Measurements from ENCODE around the gene SUV39H1.
A peak's percentile ranks its signal among the peaks of the same experiment; 100 is the strongest.
"Not testable (repeated sequence)": the region's sequence is repeated elsewhere in the genome, so short reads cannot be mapped to it uniquely, and the experiment has no call there.

Gene SUV39H1

DNA sequence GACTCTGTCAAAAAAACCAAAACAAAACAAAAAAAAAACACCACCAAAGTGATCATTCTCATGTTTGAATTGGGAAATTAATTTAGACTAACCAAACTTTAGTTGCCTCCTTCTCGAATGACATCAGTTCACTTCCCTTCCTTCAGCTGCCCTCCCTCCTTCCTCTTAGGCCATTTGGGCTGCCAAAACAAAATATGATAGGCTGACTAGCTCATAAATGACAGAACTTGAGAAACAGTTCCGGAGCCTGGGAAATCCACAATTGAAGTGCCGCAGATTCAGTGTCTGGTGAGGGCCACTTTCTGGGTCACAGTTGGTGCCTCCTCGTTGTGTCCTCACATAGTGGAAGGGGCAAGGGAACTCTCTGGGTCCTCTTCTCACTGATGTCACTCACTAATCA, 29.0 kb upstream of the SUV39H1 start:
- no peaks in the 10 kb centered on the region for H3K36me3 ChIP-seq (ENCODE audit: control insufficient read depth in 1 of 2, insufficient read depth in 2 of 2, low read length in 2 of 2)
- H3K9me3 ChIP-seq (ENCODE audit: control insufficient read depth in 1 of 2, low read length in 2 of 2) = no peaks in the 10 kb centered on the region
- no peaks in the 10 kb centered on the region for H3K27me3 ChIP-seq (ENCODE audit: control insufficient read depth in 1 of 2, insufficient read depth in 2 of 2, low read length in 2 of 2)
- H3K4me3 ChIP-seq (ENCODE audit: low read depth in 1 of 2, low read length in 2 of 2) = no peak overlapping the region
- no peak overlapping the region for H3K27ac ChIP-seq (ENCODE audit: low read depth, low read length)
- H3K4me1 ChIP-seq (ENCODE audit: control insufficient read depth in 1 of 2, insufficient read depth in 2 of 2, low read length in 2 of 2) = no peaks in the 10 kb centered on the region
- H3K9ac ChIP-seq (ENCODE audit: low read depth in 1 of 2, low read length in 2 of 2) = no peak overlapping the region

DNA sequence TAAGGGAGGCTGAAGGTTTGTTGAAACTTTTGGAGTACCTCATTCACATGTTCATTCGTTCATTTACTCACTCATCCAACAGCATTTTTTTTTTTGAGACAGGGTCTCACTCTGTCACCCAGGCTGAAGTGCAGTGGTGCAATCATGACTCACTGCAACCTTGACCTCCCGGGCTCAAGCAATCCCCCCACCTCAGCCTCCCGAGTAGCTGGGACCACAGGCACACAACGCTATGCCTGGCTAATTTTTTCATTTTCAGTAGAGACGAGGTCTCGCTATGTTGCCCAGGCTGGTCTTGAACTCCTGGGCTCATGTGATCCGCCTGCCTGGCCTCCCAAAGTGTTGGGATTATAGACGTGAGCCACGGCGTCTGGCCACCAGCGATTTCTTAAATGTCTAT, 28.3 kb upstream of the SUV39H1 start:
- H3K4me1 ChIP-seq (ENCODE audit: control insufficient read depth in 1 of 2, insufficient read depth in 2 of 2, low read length in 2 of 2); H3K27me3 ChIP-seq (ENCODE audit: control insufficient read depth in 1 of 2, insufficient read depth in 2 of 2, low read length in 2 of 2); H3K9me3 ChIP-seq (ENCODE audit: control insufficient read depth in 1 of 2, low read length in 2 of 2); H3K4me3 ChIP-seq (ENCODE audit: low read depth in 1 of 2, low read length in 2 of 2); H3K36me3 ChIP-seq (ENCODE audit: control insufficient read depth in 1 of 2, insufficient read depth in 2 of 2, low read length in 2 of 2); H3K27ac ChIP-seq (ENCODE audit: low read depth, low read length); H3K9ac ChIP-seq (ENCODE audit: low read depth in 1 of 2, low read length in 2 of 2): not testable (repeated sequence)

DNA sequence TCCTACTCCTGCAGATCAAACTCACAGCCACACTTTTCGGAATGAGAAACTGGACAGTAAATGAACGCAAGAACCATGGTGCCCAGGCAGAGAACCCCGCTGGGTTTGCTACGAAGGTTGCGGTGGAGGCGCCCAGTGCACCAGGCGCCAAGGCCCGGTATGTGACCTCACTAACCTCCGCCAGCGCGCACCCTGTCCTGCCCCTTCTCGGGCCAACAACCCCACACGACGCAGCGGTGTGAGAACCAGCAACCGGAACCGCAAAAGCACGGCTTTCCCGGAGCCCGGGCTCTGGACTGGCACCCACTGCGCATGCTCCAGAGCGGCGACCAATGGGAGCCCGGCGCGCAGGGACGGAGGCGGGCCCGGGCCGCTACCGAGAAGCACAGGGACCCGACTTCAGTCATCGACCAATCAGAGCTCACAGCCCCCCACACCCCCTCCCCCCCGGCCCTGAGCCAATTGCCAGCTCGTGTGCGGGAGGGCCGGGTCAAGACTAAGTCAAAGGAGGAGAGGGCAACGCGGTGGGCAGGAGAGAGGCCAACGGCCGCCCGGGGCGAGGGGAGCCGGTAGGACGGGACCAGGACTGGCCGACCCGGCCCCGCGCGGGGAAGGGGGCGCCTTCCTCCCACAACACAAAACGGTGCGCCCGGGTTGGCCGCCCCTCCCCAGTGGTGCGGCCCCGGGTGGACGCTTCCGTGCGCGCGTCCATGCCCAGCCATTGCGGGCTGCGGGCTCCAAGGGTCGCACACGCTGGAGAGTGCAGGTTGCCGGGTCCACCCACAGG, 20.2 kb upstream of the SUV39H1 start:
- peaks cover 0 to 9% of the 10 kb centered on the region in 2 donors for H3K4me1 ChIP-seq (ENCODE audit: control insufficient read depth in 1 of 2, insufficient read depth in 2 of 2, low read length in 2 of 2)
- peak overlapping the region; percentile 81 for H3K9ac ChIP-seq (ENCODE audit: low read depth in 1 of 2, low read length in 2 of 2)
- peak overlapping the region; percentile 84 for H3K27ac ChIP-seq (ENCODE audit: low read depth, low read length)
- H3K27me3 ChIP-seq (ENCODE audit: control insufficient read depth in 1 of 2, insufficient read depth in 2 of 2, low read length in 2 of 2) = no peaks in the 10 kb centered on the region
- H3K9me3 ChIP-seq (ENCODE audit: control insufficient read depth in 1 of 2, low read length in 2 of 2) = no peaks in the 10 kb centered on the region
- no peaks in the 10 kb centered on the region for H3K36me3 ChIP-seq (ENCODE audit: control insufficient read depth in 1 of 2, insufficient read depth in 2 of 2, low read length in 2 of 2)
- peak overlapping the region; percentile 79 to 82 for H3K4me3 ChIP-seq (ENCODE audit: low read depth in 1 of 2, low read length in 2 of 2)

DNA sequence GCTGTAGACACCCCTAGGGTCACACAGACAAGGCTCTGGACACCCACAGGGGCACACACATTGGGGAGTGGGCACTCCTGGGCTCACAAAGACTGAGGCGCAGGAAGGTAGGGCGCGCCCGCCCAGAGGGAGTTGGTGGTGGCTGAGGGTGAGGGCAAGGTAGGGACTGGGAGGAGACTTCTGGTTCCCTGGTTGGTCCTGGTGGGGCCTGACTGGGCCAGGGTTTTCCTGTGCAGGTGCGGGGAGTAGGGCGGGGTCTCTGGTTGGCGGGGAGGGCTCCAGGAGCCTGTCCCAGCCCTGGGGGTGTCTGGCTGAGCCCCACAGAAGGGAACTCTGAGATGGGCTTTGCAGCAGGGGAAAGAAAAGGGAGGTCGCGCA, 19.7 kb upstream of the SUV39H1 start:
- H3K4me1 ChIP-seq (ENCODE audit: control insufficient read depth in 1 of 2, insufficient read depth in 2 of 2, low read length in 2 of 2) = peaks cover 0 to 11% of the 10 kb centered on the region in 2 donors

DNA sequence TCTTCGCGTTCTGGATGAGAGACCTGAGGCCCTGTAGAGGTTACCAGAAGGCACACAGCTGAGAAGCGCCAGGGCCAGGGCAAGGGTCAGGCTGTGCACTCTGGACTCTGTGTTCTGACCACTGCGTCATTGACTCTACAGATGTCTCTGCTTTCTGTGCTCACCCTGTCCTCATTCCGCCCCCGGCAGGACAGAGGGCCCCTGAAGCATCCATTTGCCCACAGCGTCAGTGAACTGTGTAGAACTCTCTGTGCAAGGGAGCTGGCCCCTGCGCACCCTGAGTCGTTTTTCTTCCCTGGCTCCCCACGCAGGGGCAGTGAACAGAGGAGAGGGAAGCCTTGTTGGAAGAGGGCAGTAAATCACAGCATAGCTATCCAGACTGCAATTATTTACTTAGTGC, 19.0 kb upstream of the SUV39H1 start:
- peaks cover 0 to 11% of the 10 kb centered on the region in 2 donors for H3K4me1 ChIP-seq (ENCODE audit: control insufficient read depth in 1 of 2, insufficient read depth in 2 of 2, low read length in 2 of 2)
- no peaks in the 10 kb centered on the region for H3K9me3 ChIP-seq (ENCODE audit: control insufficient read depth in 1 of 2, low read length in 2 of 2)
- H3K27ac ChIP-seq (ENCODE audit: low read depth, low read length) = no peak overlapping the region
- H3K27me3 ChIP-seq (ENCODE audit: control insufficient read depth in 1 of 2, insufficient read depth in 2 of 2, low read length in 2 of 2) = no peaks in the 10 kb centered on the region
- peak overlapping the region; percentile 73 to 82 for H3K4me3 ChIP-seq (ENCODE audit: low read depth in 1 of 2, low read length in 2 of 2)
- H3K9ac ChIP-seq (ENCODE audit: low read depth in 1 of 2, low read length in 2 of 2) = peak overlapping the region; percentile 79 to 81
- no peaks in the 10 kb centered on the region for H3K36me3 ChIP-seq (ENCODE audit: control insufficient read depth in 1 of 2, insufficient read depth in 2 of 2, low read length in 2 of 2)

More for the DNA sequence above, 19.7 kb upstream of the SUV39H1 start:
- Histone ChIP-seq H3K27me3 (ENCODE audit: control insufficient read depth in 1 of 2, insufficient read depth in 2 of 2, low read length in 2 of 2) (no peaks in the 10 kb centered on the region), H3K36me3 (ENCODE audit: control insufficient read depth in 1 of 2, insufficient read depth in 2 of 2, low read length in 2 of 2) (no peaks in the 10 kb centered on the region), H3K4me3 (ENCODE audit: low read depth in 1 of 2, low read length in 2 of 2) (peak overlapping the region; percentile 73 to 82), H3K27ac (ENCODE audit: low read depth, low read length) (peak overlapping the region; percentile 70), H3K9me3 (ENCODE audit: control insufficient read depth in 1 of 2, low read length in 2 of 2) (no peaks in the 10 kb centered on the region), H3K9ac (ENCODE audit: low read depth in 1 of 2, low read length in 2 of 2) (peak overlapping the region; percentile 79 to 81)

DNA sequence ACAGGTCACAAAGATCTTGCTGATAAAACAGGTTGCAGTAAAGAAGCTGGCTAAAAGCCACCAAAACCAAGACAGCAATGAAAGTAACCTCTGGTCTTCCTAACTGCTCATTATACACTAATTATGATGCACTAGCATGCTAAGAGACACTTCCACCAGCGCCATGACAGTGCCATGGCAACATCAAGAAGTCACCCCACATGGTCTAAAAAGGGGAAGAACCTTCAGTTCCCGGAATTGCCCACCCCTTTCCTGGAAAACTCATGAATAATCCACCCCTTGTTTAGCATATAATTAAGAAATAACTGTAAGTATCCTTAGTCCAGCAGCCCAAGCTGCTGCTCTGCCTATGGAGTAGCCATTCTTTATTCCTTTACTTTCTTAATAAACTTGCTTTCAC, 16.1 kb upstream of the SUV39H1 start:
- not testable (repeated sequence) for H3K27me3 ChIP-seq (ENCODE audit: control insufficient read depth in 1 of 2, insufficient read depth in 2 of 2, low read length in 2 of 2); H3K9me3 ChIP-seq (ENCODE audit: control insufficient read depth in 1 of 2, low read length in 2 of 2); H3K4me3 ChIP-seq (ENCODE audit: low read depth in 1 of 2, low read length in 2 of 2); H3K27ac ChIP-seq (ENCODE audit: low read depth, low read length); H3K9ac ChIP-seq (ENCODE audit: low read depth in 1 of 2, low read length in 2 of 2); H3K36me3 ChIP-seq (ENCODE audit: control insufficient read depth in 1 of 2, insufficient read depth in 2 of 2, low read length in 2 of 2)
- peaks cover 0 to 11% of the 10 kb centered on the region in 2 donors for H3K4me1 ChIP-seq (ENCODE audit: control insufficient read depth in 1 of 2, insufficient read depth in 2 of 2, low read length in 2 of 2)

DNA sequence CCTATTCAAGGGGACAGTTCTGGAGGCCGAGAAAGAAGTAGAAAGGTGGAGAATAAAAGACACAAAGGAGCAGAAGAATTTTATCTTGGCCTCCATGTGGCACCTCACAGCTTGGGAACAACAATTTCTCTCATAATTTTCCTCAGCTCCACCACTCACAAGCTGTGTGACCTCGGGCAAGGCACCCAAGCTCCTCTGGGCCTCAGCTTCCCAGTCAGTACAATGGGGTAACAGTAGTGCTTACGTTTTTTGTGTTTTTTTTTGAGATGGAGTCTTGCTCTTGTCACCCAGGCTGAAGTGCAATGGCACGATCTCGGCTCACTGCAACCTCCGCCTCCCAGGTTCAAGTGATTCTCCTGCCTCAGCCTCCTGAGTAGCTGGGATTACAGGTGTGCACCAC, 15.6 kb upstream of the SUV39H1 start:
- not testable (repeated sequence) for H3K27me3 ChIP-seq (ENCODE audit: control insufficient read depth in 1 of 2, insufficient read depth in 2 of 2, low read length in 2 of 2); H3K9me3 ChIP-seq (ENCODE audit: control insufficient read depth in 1 of 2, low read length in 2 of 2); H3K9ac ChIP-seq (ENCODE audit: low read depth in 1 of 2, low read length in 2 of 2); H3K4me3 ChIP-seq (ENCODE audit: low read depth in 1 of 2, low read length in 2 of 2); H3K36me3 ChIP-seq (ENCODE audit: control insufficient read depth in 1 of 2, insufficient read depth in 2 of 2, low read length in 2 of 2); H3K27ac ChIP-seq (ENCODE audit: low read depth, low read length)
- H3K4me1 ChIP-seq (ENCODE audit: control insufficient read depth in 1 of 2, insufficient read depth in 2 of 2, low read length in 2 of 2) = peaks cover 0 to 11% of the 10 kb centered on the region in 2 donors

DNA sequence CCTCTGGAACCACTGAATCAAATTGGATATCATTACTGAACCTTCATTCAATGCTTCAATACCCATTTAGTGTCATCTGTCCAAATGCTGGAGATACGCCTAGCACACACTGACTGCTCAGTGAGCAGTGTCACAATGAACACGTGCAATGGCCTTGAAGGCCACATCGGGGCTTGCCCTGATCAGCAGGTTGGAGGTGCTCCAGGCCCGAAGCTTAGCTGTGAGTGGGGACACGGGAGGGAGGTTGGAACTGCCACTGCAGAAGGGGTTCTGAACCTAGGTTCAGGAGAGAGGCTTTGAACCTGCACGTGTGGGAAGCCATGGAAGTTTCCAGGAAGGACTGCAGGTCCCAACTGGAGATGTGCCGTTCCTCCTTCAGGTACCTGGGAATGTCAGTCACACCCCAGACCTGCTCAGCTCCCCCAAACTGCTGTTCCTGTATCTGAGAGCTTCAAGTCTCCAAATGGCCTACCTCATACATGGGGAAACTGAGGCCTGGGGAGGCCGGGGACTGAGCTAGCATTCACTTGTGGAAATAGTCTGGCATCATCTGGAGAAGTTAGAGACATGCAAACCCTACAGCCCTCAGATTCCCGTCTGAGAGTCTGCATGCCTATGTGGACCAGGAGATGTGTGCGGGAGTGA, 14.9 kb upstream of the SUV39H1 start:
- no peak overlapping the region for H3K4me3 ChIP-seq (ENCODE audit: low read depth in 1 of 2, low read length in 2 of 2)
- H3K9ac ChIP-seq (ENCODE audit: low read depth in 1 of 2, low read length in 2 of 2) = no peak overlapping the region
- peaks cover 0 to 11% of the 10 kb centered on the region in 2 donors for H3K4me1 ChIP-seq (ENCODE audit: control insufficient read depth in 1 of 2, insufficient read depth in 2 of 2, low read length in 2 of 2)
- H3K27ac ChIP-seq (ENCODE audit: low read depth, low read length) = no peak overlapping the region
- no peaks in the 10 kb centered on the region for H3K9me3 ChIP-seq (ENCODE audit: control insufficient read depth in 1 of 2, low read length in 2 of 2)
- no peaks in the 10 kb centered on the region for H3K27me3 ChIP-seq (ENCODE audit: control insufficient read depth in 1 of 2, insufficient read depth in 2 of 2, low read length in 2 of 2)
- H3K36me3 ChIP-seq (ENCODE audit: control insufficient read depth in 1 of 2, insufficient read depth in 2 of 2, low read length in 2 of 2) = no peaks in the 10 kb centered on the region

DNA sequence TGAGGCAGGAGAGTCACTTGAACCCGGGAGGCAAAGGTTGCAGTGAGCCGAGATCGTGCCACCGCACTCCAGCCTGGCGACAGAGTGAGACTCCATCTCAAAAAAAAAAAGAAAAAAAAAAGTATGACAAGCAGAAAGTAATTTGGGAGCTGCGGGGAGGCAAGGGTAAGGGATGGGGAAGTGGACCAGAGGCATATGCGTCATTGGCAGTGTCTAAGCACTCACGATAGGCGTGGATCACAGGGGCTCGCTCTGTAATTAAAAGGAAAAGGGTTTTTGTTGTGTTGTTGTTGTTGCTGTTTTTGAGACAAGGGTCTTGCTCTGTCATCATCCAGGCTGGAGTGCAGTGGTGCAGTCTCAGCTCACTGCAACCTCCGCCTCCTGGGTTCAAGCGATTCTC, 13.7 kb upstream of the SUV39H1 start:
- not testable (repeated sequence) for H3K27ac ChIP-seq (ENCODE audit: low read depth, low read length); H3K4me3 ChIP-seq (ENCODE audit: low read depth in 1 of 2, low read length in 2 of 2); H3K9me3 ChIP-seq (ENCODE audit: control insufficient read depth in 1 of 2, low read length in 2 of 2); H3K9ac ChIP-seq (ENCODE audit: low read depth in 1 of 2, low read length in 2 of 2); H3K27me3 ChIP-seq (ENCODE audit: control insufficient read depth in 1 of 2, insufficient read depth in 2 of 2, low read length in 2 of 2); H3K4me1 ChIP-seq (ENCODE audit: control insufficient read depth in 1 of 2, insufficient read depth in 2 of 2, low read length in 2 of 2); H3K36me3 ChIP-seq (ENCODE audit: control insufficient read depth in 1 of 2, insufficient read depth in 2 of 2, low read length in 2 of 2)

DNA sequence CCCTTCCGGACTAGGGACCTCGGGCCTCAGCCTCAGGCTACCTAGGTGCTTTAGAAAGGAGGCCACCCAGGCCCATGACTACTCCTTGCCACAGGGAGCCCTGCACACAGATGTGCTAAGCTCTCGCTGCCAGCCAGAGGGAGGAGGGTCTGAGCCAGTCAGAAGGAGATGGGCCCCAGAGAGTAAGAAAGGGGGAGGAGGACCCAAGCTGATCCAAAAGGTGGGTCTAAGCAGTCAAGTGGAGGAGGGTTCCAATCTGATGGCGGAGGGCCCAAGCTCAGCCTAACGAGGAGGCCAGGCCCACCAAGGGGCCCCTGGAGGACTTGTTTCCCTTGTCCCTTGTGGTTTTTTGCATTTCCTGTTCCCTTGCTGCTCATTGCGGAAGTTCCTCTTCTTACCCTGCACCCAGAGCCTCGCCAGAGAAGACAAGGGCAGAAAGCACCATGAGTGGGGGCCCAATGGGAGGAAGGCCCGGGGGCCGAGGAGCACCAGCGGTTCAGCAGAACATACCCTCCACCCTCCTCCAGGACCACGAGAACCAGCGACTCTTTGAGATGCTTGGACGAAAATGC, 13.0 kb upstream of the SUV39H1 start, which contains the start of gene WAS:
Gene WAS (plus strand): TSS at position 389 of the 572 bp plus-strand sequence. CDS start 55 bp downstream, at position 444.
- Histone ChIP-seq H3K4me3 (ENCODE audit: low read depth in 1 of 2, low read length in 2 of 2) (peak within 1 kb of the TSS; percentile 52 to 60), H3K36me3 (ENCODE audit: control insufficient read depth in 1 of 2, insufficient read depth in 2 of 2, low read length in 2 of 2) (no peaks in the 10 kb centered on the region), H3K9ac (ENCODE audit: low read depth in 1 of 2, low read length in 2 of 2) (peak within 1 kb of the TSS; percentile 18 to 51), H3K27me3 (ENCODE audit: control insufficient read depth in 1 of 2, insufficient read depth in 2 of 2, low read length in 2 of 2) (no peaks in the 10 kb centered on the region), H3K4me1 (ENCODE audit: control insufficient read depth in 1 of 2, insufficient read depth in 2 of 2, low read length in 2 of 2) (peaks cover 0 to 3% of the 10 kb centered on the region in 2 donors), H3K27ac (ENCODE audit: low read depth, low read length) (peak within 1 kb of the TSS; percentile 32), H3K9me3 (ENCODE audit: control insufficient read depth in 1 of 2, low read length in 2 of 2) (no peaks in the 10 kb centered on the region)
